SK-N-SH treated with all-trans-retinoic acid at 6 μM for 48 hours (cell line): ENCODE data around the gene DRAXIN.

Source experiments
- ATAC-seq: fragments of 200-7000 bp; cut with Tn5 transposase; 3 replicates; pipeline ENCODE4 v1.9.1; 2020; ENCODE audit warnings: mild to moderate bottlenecking, moderate library complexity
- ARNTL ChIP-seq: fragments of 450-650 bp; formaldehyde crosslinking; IDR thresholded peaks from 2 replicates; pipeline ENCODE4 v1.5.0; 2020; ENCODE audit warnings: low read depth, mild to moderate bottlenecking, moderate library complexity, borderline replicate concordance
- BACH2 ChIP-seq: fragments of 250-450 bp; sonication (Bioruptor Pico); IDR thresholded peaks from 2 replicates; pipeline ENCODE4 v1.9.0; 2021; ENCODE audit warnings: mild to moderate bottlenecking, borderline replicate concordance
- CREB5 ChIP-seq: fragments of 250-450 bp; sonication (Bioruptor Pico); IDR thresholded peaks from 2 replicates; pipeline ENCODE4 v1.5.1; 2020; ENCODE audit warnings: low read depth, mild to moderate bottlenecking, moderate library complexity
- CSDC2 ChIP-seq: fragments of 250-450 bp; sonication (Bioruptor Pico); IDR thresholded peaks from 2 replicates; pipeline ENCODE4 v1.5.0; 2020; ENCODE audit warnings: mild to moderate bottlenecking, moderate library complexity
- CSRNP3 ChIP-seq: fragments of 250-450 bp; sonication (Bioruptor Pico); IDR thresholded peaks from 2 replicates; pipeline ENCODE4 v1.5.1; 2021; ENCODE audit warnings: mild to moderate bottlenecking, moderate library complexity
- ESRRG ChIP-seq: fragments of 250-450 bp; sonication (Bioruptor Pico); IDR thresholded peaks from 2 replicates; pipeline ENCODE4 v1.6.1; 2021; ENCODE audit warnings: mild to moderate bottlenecking
- GLIS3 ChIP-seq: fragments of 250-450 bp; sonication (Bioruptor Pico); IDR thresholded peaks from 2 replicates; pipeline ENCODE4 v1.5.0; 2020; ENCODE audit warnings: mild to moderate bottlenecking, moderate library complexity
- ISL1 ChIP-seq: fragments of 250-450 bp; sonication (Bioruptor Pico); IDR thresholded peaks from 2 replicates; pipeline ENCODE4 v2.1.2; 2022; ENCODE audit warnings: mild to moderate bottlenecking, moderate library complexity
- OSR1 ChIP-seq: fragments of 250-450 bp; sonication (Bioruptor Pico); IDR thresholded peaks from 2 replicates; pipeline ENCODE4 v1.8.0; 2022; ENCODE audit warnings: moderate library complexity, mild to moderate bottlenecking, inconsistent platforms
- PATZ1 ChIP-seq: fragments of 250-450 bp; sonication (Bioruptor Pico); IDR thresholded peaks from 2 replicates; pipeline ENCODE4 v1.8.0; 2020; ENCODE audit warnings: mild to moderate bottlenecking, moderate library complexity, borderline replicate concordance
- POU6F1 ChIP-seq: fragments of 250-450 bp; sonication (Bioruptor Pico); IDR thresholded peaks from 2 replicates; pipeline ENCODE4 v1.8.0; 2021; ENCODE audit warnings: low read depth, mild to moderate bottlenecking, moderate library complexity, borderline replicate concordance
- PPARA ChIP-seq: fragments of 250-450 bp; sonication (Bioruptor Pico); IDR thresholded peaks from 2 replicates; pipeline ENCODE4 v1.5.0; 2020; ENCODE audit warnings: mild to moderate bottlenecking, borderline replicate concordance
- SNAI2 ChIP-seq: fragments of 250-450 bp; sonication (Bioruptor Pico); IDR thresholded peaks from 2 replicates; pipeline ENCODE4 v1.5.0; 2020; ENCODE audit warnings: mild to moderate bottlenecking, moderate library complexity
- TCF4 ChIP-seq: fragments of 250-450 bp; sonication (Bioruptor Pico); IDR thresholded peaks from 2 replicates; pipeline ENCODE4 v1.8.0; 2021; ENCODE audit warnings: mild to moderate bottlenecking, moderate library complexity, borderline replicate concordance
- TOX ChIP-seq: fragments of 250-450 bp; sonication (Bioruptor Pico); IDR thresholded peaks from 2 replicates; pipeline ENCODE4 v1.8.0; 2021; ENCODE audit warnings: mild to moderate bottlenecking, moderate library complexity, borderline replicate concordance
- ZC3H10 ChIP-seq: fragments of 250-450 bp; sonication (Bioruptor Pico); IDR thresholded peaks from 2 replicates; pipeline ENCODE4 v1.5.1; 2021; ENCODE audit warnings: mild to moderate bottlenecking, moderate library complexity
- ZFP3 ChIP-seq: fragments of 250-450 bp; sonication (Bioruptor Pico); IDR thresholded peaks from 2 replicates; pipeline ENCODE4 v1.5.0; 2020; ENCODE audit warnings: mild to moderate bottlenecking, moderate library complexity
- ZFP30 ChIP-seq: fragments of 450-650 bp; formaldehyde crosslinking; IDR thresholded peaks from 2 replicates; pipeline ENCODE4 v1.5.0; 2022; ENCODE audit warnings: mild to moderate bottlenecking, moderate library complexity
- ZNF565 ChIP-seq: fragments of 450-650 bp; formaldehyde crosslinking; conservative IDR thresholded peaks from 2 replicates; pipeline ENCODE4 v1.5.0; 2020; ENCODE audit warnings: low read depth, mild to moderate bottlenecking, moderate library complexity
- ZNF70 ChIP-seq: fragments of 450-650 bp; formaldehyde crosslinking; IDR thresholded peaks from 2 replicates; pipeline ENCODE4 v1.5.0; 2020; ENCODE audit warnings: mild to moderate bottlenecking, moderate library complexity
- ZNF8 ChIP-seq: fragments of 450-650 bp; formaldehyde crosslinking; IDR thresholded peaks from 2 replicates; pipeline ENCODE4 v1.5.0; 2020; ENCODE audit warnings: mild to moderate bottlenecking, moderate library complexity
- TF ChIP-seq, protein P1 (sequence below): fragments of 250-450 bp; sonication (Bioruptor Pico); IDR thresholded peaks from 2 replicates; pipeline ENCODE4 v1.5.0; 2020; ENCODE audit warnings: mild to moderate bottlenecking, moderate library complexity

Gene DRAXIN

DNA sequence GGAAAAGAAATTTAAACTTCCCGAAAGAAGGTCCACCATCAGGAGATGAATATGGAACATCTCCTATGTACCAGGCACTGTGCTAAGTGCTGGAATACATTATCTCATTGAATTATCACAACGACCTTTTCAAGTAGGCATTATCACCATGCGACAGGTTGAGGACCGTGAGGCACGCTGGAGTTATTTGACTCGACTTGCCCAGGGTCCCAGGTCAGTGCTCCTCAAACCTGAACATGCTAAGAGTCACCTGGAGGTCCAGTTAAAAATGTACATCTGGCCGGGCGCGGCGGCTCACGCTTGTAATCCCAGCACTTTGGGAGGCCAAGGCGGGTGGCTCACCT lies 28.5 kb downstream of the DRAXIN start (continued):
- no peak for TF ChIP-seq POU6F1 (CRISPR knock-in tag)

GRCh38 chr1:11720525-11720924 lies 29.0 kb downstream of the DRAXIN start:
- no peak for ATAC-seq
- no peak for TF ChIP-seq ARNTL (CRISPR knock-in tag)
- no peak for TF ChIP-seq ZNF8 (CRISPR knock-in tag)
- no peak for TF ChIP-seq ZC3H10 (CRISPR knock-in tag)
- no peak for TF ChIP-seq PPARA
- no peak for TF ChIP-seq ZFP3 (CRISPR knock-in tag)
- no peak for TF ChIP-seq TOX
- TF ChIP-seq CREB5 (CRISPR knock-in tag) = no peak
- TF ChIP-seq CSRNP3 = no peak
- no peak for TF ChIP-seq ZFP30
- TF ChIP-seq ISL1 (CRISPR knock-in tag) = no peak
- no peak for TF ChIP-seq OSR1
- no peak for TF ChIP-seq BACH2 (CRISPR knock-in tag)
- no peak for TF ChIP-seq ESRRG (CRISPR knock-in tag)
- no peak for TF ChIP-seq SNAI2 (CRISPR knock-in tag)
- TF ChIP-seq POU6F1 (CRISPR knock-in tag) = no peak
- TF ChIP-seq ZNF565 (CRISPR knock-in tag) = no peak
- TF ChIP-seq, protein P1, sequence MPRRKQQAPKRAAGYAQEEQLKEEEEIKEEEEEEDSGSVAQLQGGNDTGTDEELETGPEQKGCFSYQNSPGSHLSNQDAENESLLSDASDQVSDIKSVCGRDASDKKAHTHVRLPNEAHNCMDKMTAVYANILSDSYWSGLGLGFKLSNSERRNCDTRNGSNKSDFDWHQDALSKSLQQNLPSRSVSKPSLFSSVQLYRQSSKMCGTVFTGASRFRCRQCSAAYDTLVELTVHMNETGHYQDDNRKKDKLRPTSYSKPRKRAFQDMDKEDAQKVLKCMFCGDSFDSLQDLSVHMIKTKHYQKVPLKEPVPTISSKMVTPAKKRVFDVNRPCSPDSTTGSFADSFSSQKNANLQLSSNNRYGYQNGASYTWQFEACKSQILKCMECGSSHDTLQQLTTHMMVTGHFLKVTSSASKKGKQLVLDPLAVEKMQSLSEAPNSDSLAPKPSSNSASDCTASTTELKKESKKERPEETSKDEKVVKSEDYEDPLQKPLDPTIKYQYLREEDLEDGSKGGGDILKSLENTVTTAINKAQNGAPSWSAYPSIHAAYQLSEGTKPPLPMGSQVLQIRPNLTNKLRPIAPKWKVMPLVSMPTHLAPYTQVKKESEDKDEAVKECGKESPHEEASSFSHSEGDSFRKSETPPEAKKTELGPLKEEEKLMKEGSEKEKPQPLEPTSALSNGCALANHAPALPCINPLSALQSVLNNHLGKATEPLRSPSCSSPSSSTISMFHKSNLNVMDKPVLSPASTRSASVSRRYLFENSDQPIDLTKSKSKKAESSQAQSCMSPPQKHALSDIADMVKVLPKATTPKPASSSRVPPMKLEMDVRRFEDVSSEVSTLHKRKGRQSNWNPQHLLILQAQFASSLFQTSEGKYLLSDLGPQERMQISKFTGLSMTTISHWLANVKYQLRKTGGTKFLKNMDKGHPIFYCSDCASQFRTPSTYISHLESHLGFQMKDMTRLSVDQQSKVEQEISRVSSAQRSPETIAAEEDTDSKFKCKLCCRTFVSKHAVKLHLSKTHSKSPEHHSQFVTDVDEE (CRISPR knock-in tag) = no peak
- TF ChIP-seq TCF4 (CRISPR knock-in tag) = no peak
- TF ChIP-seq ZNF70 (CRISPR knock-in tag) = no peak
- TF ChIP-seq, all 23 proteins: peak for 0

DNA sequence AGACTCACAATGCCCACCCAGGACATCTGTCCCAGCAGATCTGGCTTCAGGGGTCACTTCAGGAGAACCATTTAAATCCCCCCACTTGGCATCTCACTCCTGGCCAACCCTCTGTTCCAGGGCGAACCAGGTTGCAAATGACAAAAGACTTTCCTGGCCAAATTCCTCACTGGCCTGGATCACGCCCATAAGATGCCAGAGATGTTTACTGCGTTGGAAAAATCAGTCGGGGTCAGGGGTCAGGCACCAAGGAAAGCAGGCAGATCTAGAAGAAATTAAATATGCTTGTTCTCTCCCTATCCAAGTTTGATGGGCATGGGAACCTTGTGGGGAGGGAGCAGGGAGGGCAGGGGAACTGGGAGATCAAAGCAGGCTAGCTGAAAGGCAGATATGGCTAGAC lies 29.8 kb downstream of the DRAXIN start:
- ATAC-seq = no peak
- TF ChIP-seq PATZ1 (CRISPR knock-in tag) = no peak
- no peak for TF ChIP-seq ESRRG (CRISPR knock-in tag)
- TF ChIP-seq BACH2 (CRISPR knock-in tag) = no peak
- TF ChIP-seq TCF4 (CRISPR knock-in tag) = no peak
- TF ChIP-seq ZC3H10 (CRISPR knock-in tag) = no peak
- TF ChIP-seq ARNTL (CRISPR knock-in tag) = no peak
- TF ChIP-seq OSR1 = no peak
- TF ChIP-seq GLIS3 (CRISPR knock-in tag) = no peak
- TF ChIP-seq, protein P1 (CRISPR knock-in tag) = no peak
- no peak for TF ChIP-seq CREB5 (CRISPR knock-in tag)
- no peak for TF ChIP-seq ZNF70 (CRISPR knock-in tag)
- no peak for TF ChIP-seq TOX
- no peak for TF ChIP-seq PPARA
- no peak for TF ChIP-seq CSDC2 (CRISPR knock-in tag)
- TF ChIP-seq ZFP3 (CRISPR knock-in tag) = no peak
